Measurements from ENCODE around the gene RALA. TPM values are rescaled to one million over a fixed set of nuclear protein-coding genes. Genes with fewer than 3 reads are reported as not detected.

The RALA gene
- total and polyA plus RNA-seq, 2 of the 13 experiments (the other 11 are each of a cell fraction or from before 2014, with no cell fraction given), result 11.8 to 19.5 TPM

DNA sequence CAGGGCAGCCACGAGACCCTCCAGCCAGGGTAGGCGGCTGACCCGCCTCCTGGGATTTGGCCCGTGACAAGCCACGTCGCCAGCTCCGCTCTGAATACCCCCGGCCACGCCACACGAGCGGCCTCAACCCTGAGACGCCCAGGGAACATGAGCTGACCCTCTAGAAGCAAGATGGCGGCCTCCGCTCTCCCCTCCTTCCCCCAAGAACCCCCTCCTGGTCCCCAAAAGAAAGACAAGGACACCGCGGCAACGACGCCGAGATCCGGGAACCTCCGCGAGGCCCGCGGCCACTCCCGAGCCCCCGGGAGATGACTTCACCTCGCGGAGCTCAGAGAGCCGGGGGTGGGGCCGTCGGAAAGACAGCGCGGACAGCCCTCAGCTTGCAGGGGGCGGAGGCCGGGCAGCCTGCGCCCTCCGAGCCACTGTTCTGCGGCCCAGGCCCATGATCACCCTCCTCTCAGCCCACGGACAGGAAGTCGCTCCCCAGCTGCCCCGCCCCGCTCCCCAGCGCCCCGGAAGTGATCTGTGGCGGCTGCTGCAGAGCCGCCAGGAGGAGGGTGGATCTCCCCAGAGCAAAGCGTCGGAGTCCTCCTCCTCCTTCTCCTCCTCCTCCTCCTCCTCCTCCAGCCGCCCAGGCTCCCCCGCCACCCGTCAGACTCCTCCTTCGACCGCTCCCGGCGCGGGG, at the start of gene RALA (continued):
- TF ChIP-seq MED8 (CRISPR knock-in tag; IDR thresholded peaks at IDR 0.05; ENCODE audit: insufficient replicate concordance) (no peak), ZNF639 (CRISPR knock-in tag; conservative IDR thresholded peaks at IDR 0.05) (no peak), ZNF660 (CRISPR knock-in tag; IDR thresholded peaks at IDR 0.05; ENCODE audit: borderline replicate concordance, low read depth) (no peak), ZNF775 (CRISPR knock-in tag; IDR thresholded peaks at IDR 0.05; ENCODE audit: borderline replicate concordance) (no peak), ESRRA (CRISPR knock-in tag; IDR thresholded peaks at IDR 0.05; ENCODE audit: low read depth) (no peak), ZNF30 (CRISPR knock-in tag; IDR thresholded peaks at IDR 0.05) (0 out of 2 replicates have a peak, but pooled peaks have one; percentile 9), ATRX (CRISPR knock-in tag; IDR thresholded peaks at IDR 0.05; ENCODE audit: borderline replicate concordance) (no peak), LCORL (IDR thresholded peaks at IDR 0.05) (no peak), LCORL (CRISPR knock-in tag; IDR thresholded peaks at IDR 0.05) (peak; percentile 27; the same call in 1 of the 2 replicates), KDM1A (CRISPR knock-in tag; IDR thresholded peaks at IDR 0.05) (no peak), SOX5 (CRISPR knock-in tag; IDR thresholded peaks at IDR 0.05; ENCODE audit: borderline replicate concordance) (no peak; the same call in 1 of the 2 replicates), ZNF510 (CRISPR knock-in tag; IDR thresholded peaks at IDR 0.05; ENCODE audit: low read depth) (no peak), ZC3H4 (CRISPR knock-in tag; IDR thresholded peaks at IDR 0.05; ENCODE audit: borderline replicate concordance) (no peak), ZNF501 (CRISPR knock-in tag; IDR thresholded peaks at IDR 0.05) (peak; percentile 70; the same call in 1 of the 2 replicates), ZNF34 (CRISPR knock-in tag; IDR thresholded peaks at IDR 0.05; ENCODE audit: borderline replicate concordance) (no peak)
- TF ChIP-seq, protein P1, sequence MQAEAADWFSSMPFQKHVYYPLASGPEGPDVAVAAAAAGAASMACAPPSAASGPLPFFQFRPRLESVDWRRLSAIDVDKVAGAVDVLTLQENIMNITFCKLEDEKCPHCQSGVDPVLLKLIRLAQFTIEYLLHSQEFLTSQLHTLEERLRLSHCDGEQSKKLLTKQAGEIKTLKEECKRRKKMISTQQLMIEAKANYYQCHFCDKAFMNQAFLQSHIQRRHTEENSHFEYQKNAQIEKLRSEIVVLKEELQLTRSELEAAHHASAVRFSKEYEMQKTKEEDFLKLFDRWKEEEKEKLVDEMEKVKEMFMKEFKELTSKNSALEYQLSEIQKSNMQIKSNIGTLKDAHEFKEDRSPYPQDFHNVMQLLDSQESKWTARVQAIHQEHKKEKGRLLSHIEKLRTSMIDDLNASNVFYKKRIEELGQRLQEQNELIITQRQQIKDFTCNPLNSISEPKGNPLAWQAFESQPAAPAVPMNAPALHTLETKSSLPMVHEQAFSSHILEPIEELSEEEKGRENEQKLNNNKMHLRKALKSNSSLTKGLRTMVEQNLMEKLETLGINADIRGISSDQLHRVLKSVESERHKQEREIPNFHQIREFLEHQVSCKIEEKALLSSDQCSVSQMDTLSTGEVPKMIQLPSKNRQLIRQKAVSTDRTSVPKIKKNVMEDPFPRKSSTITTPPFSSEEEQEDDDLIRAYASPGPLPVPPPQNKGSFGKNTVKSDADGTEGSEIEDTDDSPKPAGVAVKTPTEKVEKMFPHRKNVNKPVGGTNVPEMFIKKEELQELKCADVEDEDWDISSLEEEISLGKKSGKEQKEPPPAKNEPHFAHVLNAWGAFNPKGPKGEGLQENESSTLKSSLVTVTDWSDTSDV (CRISPR knock-in tag; IDR thresholded peaks at IDR 0.05), result no peak
- TF ChIP-seq, protein P2, sequence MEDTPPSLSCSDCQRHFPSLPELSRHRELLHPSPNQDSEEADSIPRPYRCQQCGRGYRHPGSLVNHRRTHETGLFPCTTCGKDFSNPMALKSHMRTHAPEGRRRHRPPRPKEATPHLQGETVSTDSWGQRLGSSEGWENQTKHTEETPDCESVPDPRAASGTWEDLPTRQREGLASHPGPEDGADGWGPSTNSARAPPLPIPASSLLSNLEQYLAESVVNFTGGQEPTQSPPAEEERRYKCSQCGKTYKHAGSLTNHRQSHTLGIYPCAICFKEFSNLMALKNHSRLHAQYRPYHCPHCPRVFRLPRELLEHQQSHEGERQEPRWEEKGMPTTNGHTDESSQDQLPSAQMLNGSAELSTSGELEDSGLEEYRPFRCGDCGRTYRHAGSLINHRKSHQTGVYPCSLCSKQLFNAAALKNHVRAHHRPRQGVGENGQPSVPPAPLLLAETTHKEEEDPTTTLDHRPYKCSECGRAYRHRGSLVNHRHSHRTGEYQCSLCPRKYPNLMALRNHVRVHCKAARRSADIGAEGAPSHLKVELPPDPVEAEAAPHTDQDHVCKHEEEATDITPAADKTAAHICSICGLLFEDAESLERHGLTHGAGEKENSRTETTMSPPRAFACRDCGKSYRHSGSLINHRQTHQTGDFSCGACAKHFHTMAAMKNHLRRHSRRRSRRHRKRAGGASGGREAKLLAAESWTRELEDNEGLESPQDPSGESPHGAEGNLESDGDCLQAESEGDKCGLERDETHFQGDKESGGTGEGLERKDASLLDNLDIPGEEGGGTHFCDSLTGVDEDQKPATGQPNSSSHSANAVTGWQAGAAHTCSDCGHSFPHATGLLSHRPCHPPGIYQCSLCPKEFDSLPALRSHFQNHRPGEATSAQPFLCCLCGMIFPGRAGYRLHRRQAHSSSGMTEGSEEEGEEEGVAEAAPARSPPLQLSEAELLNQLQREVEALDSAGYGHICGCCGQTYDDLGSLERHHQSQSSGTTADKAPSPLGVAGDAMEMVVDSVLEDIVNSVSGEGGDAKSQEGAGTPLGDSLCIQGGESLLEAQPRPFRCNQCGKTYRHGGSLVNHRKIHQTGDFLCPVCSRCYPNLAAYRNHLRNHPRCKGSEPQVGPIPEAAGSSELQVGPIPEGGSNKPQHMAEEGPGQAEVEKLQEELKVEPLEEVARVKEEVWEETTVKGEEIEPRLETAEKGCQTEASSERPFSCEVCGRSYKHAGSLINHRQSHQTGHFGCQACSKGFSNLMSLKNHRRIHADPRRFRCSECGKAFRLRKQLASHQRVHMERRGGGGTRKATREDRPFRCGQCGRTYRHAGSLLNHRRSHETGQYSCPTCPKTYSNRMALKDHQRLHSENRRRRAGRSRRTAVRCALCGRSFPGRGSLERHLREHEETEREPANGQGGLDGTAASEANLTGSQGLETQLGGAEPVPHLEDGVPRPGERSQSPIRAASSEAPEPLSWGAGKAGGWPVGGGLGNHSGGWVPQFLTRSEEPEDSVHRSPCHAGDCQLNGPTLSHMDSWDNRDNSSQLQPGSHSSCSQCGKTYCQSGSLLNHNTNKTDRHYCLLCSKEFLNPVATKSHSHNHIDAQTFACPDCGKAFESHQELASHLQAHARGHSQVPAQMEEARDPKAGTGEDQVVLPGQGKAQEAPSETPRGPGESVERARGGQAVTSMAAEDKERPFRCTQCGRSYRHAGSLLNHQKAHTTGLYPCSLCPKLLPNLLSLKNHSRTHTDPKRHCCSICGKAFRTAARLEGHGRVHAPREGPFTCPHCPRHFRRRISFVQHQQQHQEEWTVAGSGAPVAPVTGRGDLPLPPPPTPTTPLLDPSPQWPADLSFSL (CRISPR knock-in tag; IDR thresholded peaks at IDR 0.05), result no peak
- TF ChIP-seq, protein P3, sequence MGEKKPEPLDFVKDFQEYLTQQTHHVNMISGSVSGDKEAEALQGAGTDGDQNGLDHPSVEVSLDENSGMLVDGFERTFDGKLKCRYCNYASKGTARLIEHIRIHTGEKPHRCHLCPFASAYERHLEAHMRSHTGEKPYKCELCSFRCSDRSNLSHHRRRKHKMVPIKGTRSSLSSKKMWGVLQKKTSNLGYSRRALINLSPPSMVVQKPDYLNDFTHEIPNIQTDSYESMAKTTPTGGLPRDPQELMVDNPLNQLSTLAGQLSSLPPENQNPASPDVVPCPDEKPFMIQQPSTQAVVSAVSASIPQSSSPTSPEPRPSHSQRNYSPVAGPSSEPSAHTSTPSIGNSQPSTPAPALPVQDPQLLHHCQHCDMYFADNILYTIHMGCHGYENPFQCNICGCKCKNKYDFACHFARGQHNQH (CRISPR knock-in tag; IDR thresholded peaks at IDR 0.05), result peak; percentile 86
